Pancreas (tissue), 10 donors: Measurements from ENCODE around the gene PTH1R. TPM values are rescaled to one million over a fixed set of nuclear protein-coding genes. Genes with fewer than 3 reads are reported as not detected.

Source experiments
- ATAC-seq, 4 donors: fragments of 200-7000 bp; cut with Tn5 transposase; one replicate each; pipeline versions ENCODE4 v1.8.0 to v1.9.1; 2020; ENCODE audit warnings: mild to moderate bottlenecking in 4 of 4, moderate library complexity in 4 of 4
- DNase-seq, 6 donors: peaks; one replicate each; pipeline ENCODE4 v3.0.0-alpha.2; 2020
- FAIRE-seq: peaks from 2 replicates; lab custom pipeline; 2012; peaks lifted over from hg19 to GRCh38; lab: Jason Lieb, UNC
- H3K27ac ChIP-seq, 4 donors: fragments of 200-600 bp; sonication (generic); 1 replicate in 3 of 4; 2 replicates in 1 of 4; pipeline versions ENCODE4 v1.5.0 to v1.8.0; 2020
- H3K27me3 ChIP-seq, 4 donors: fragments of 200-600 bp; one replicate each; pipeline ENCODE4 v1.8.0; 2021
- H3K36me3 ChIP-seq, 3 donors: fragments of 200-600 bp; sonication (generic) in 1 of 3; one replicate each; pipeline versions ENCODE4 v1.5.0 to v1.8.0; 2020 to 2021
- H3K4me1 ChIP-seq, 3 donors: fragments of 200-600 bp; one replicate each; pipeline ENCODE4 v1.8.0; 2021
- H3K4me3 ChIP-seq, 4 donors: fragments of 200-600 bp; sonication (generic) in 2 of 4; one replicate each; pipeline versions ENCODE4 v1.5.0 to v1.8.0; 2020 to 2021
- H3K9me3 ChIP-seq, 4 donors: fragments of 200-600 bp; one replicate each; pipeline ENCODE4 v1.8.0; 2021
- whole genome bisulfite sequencing, 2 donors: extraction: QIAGEN DNeasy Blood & Tissue Kit; methylation state at CpG; one replicate each; pipeline ENCODE4 v1.1.7; 2013; 5-methylcytosine and 5-hydroxymethylcytosine counted together
- intact Hi-C, 3 donors: fragments of 100-400 bp; cut with DNase I; formaldehyde crosslinking; loops; one replicate each; pipeline versions ENCODE4 v1.11.1 to v1.14.2; 2022
- polyA plus RNA-seq, 2 donors: library from polyadenylated mRNA; stranded (reverse); fragments of 200-250 nt; gene quantifications; one replicate each; pipeline ENCODE4 v1.2.3, GENCODE V29; 2013
- total RNA-seq, 6 donors: library from RNA; stranded (reverse); fragmentation: NEBNext Ultra II Directional in 4 of 6; extraction: Animal tissue kit (Norgen Biotek cat#: 25700) in 4 of 6; gene quantifications; one replicate each; pipeline versions ENCODE4 v1.2.1 to v1.2.4, GENCODE V29; 2021 to 2023
- TF ChIP-seq, protein P1 (sequence below), 4 donors: fragments of 200-600 bp; sonication (generic) in 3 of 4; IDR thresholded peaks; one replicate each; pipeline versions ENCODE4 v1.5.0 to v1.8.0; 2021; ENCODE audit warnings: antibody characterized with exemption in 4 of 4
- donor health status: healthy with polysubstance abuse.
- donor health status: DM: no; HTN: no; CAD: no; lungs with moderate emphysema.
- donor health status: DM: no; HTN: no; CAD: no.
- donor health status: control.
- donor health status: control.
- donor health status: Bipolar disorder and iron deficiency.
- donor health status: DM: yes; HTN: yes; CAD: no.
- donor health status: DM: no; HTN: no; CAD: no.
- donor health status: DM: no; HTN: no; CAD: no.
- donor health status: DM: yes; HTN: yes; CAD: no.

PTH1R gene
- total and polyA plus RNA-seq, 8 donors, result 0.49 to 34.8 (median 2.0) TPM

GRCh38 chr3:46922426-46922825, 44.9 kb downstream of the PTH1R start:
- TF ChIP-seq, protein P1, sequence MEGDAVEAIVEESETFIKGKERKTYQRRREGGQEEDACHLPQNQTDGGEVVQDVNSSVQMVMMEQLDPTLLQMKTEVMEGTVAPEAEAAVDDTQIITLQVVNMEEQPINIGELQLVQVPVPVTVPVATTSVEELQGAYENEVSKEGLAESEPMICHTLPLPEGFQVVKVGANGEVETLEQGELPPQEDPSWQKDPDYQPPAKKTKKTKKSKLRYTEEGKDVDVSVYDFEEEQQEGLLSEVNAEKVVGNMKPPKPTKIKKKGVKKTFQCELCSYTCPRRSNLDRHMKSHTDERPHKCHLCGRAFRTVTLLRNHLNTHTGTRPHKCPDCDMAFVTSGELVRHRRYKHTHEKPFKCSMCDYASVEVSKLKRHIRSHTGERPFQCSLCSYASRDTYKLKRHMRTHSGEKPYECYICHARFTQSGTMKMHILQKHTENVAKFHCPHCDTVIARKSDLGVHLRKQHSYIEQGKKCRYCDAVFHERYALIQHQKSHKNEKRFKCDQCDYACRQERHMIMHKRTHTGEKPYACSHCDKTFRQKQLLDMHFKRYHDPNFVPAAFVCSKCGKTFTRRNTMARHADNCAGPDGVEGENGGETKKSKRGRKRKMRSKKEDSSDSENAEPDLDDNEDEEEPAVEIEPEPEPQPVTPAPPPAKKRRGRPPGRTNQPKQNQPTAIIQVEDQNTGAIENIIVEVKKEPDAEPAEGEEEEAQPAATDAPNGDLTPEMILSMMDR (IDR thresholded peaks at IDR 0.05), result no peak
- Histone ChIP-seq H3K27ac (no peak overlapping the region), H3K36me3 (peaks cover 0 to 63% (median 32%) of the 10 kb centered on the region in 3 donors), H3K4me3 (no peak overlapping the region), H3K27me3 (no peaks in the 10 kb centered on the region), H3K4me1 (peaks cover 0 to 4% (median 0%) of the 10 kb centered on the region in 3 donors), H3K9me3 (no peaks in the 10 kb centered on the region)
- ATAC-seq, result no peak
- intact Hi-C loops, result loop anchor here in 2 of 3 donors (5.0 to 10.0 kb wide), 2 partner anchors 75 to 402 kb away; no protein-coding TSS in a partner anchor
- WGBS, 2 donors, result 85 to 86% methylated on average over 4 of the region's 4 CpGs
- DNase-seq, result peak in 2 of 6 donors; percentile 30 to 35
- no peak for FAIRE-seq

- Histone ChIP-seq H3K36me3 (peaks cover 0 to 63% (median 32%) of the 10 kb centered on the region in 3 donors), H3K9me3 (no peaks in the 10 kb centered on the region), H3K27me3 (no peaks in the 10 kb centered on the region), H3K4me3 (no peak overlapping the region), H3K4me1 (peaks cover 0 to 4% (median 0%) of the 10 kb centered on the region in 3 donors), H3K27ac (no peak overlapping the region)
- DNase-seq (peak in 2 of 6 donors; percentile 46 to 65), FAIRE-seq (no peak), ATAC-seq (no peak)
- TF ChIP-seq, protein P1 (IDR thresholded peaks at IDR 0.05), result no peak
- intact Hi-C loops, result loop anchor here in 2 of 3 donors (5.0 to 10.0 kb wide), 2 partner anchors 74 to 402 kb away; no protein-coding TSS in a partner anchor
- WGBS, 2 donors, result 85% methylated on average over 16 of the region's 16 CpGs
These were observed 45.5 kb downstream of the PTH1R start for GRCh38 chr3:46922871-46923558.

GRCh38 chr3:46923559-46924350, 46.2 kb downstream of the PTH1R start:
- no peak for FAIRE-seq
- Histone ChIP-seq H3K4me1 (peaks cover 1 to 9% (median 3%) of the 10 kb centered on the region in 3 donors), H3K4me3 (no peak overlapping the region), H3K9me3 (no peaks in the 10 kb centered on the region), H3K27me3 (no peaks in the 10 kb centered on the region), H3K36me3 (peaks cover 0 to 60% (median 32%) of the 10 kb centered on the region in 3 donors), H3K27ac (no peak overlapping the region)
- WGBS, 2 donors, result 37 to 44% methylated on average over 11 of the region's 11 CpGs
- TF ChIP-seq, protein P1 (IDR thresholded peaks at IDR 0.05), result peak; percentile 56 to 68 (median 60)
- DNase-seq, result peak in 4 of 6 donors; percentile 52 to 77 (median 64)
- peak; percentile 56 to 79 (median 74) for ATAC-seq
- intact Hi-C loops, result loop anchor here in 2 of 3 donors (5.0 to 10.0 kb wide), 2 partner anchors 74 to 401 kb away; no protein-coding TSS in a partner anchor

GRCh38 chr3:46924921-46925584, 47.5 kb downstream of the PTH1R start:
- Histone ChIP-seq H3K4me3 (no peak overlapping the region), H3K27ac (no peak overlapping the region), H3K4me1 (peaks cover 13 to 22% (median 16%) of the 10 kb centered on the region in 3 donors), H3K9me3 (no peaks in the 10 kb centered on the region), H3K36me3 (peaks cover 0 to 48% (median 32%) of the 10 kb centered on the region in 3 donors), H3K27me3 (no peaks in the 10 kb centered on the region)
- DNase-seq (peak in 2 of 6 donors; percentile 43 to 50), ATAC-seq (no peak), FAIRE-seq (no peak)
- TF ChIP-seq, protein P1 (IDR thresholded peaks at IDR 0.05), result no peak
- 83 to 86% methylated on average over 10 of the region's 10 CpGs for WGBS, 2 donors
- intact Hi-C loops, result loop anchor here in 2 of 3 donors (5.0 to 10.0 kb wide), 2 partner anchors 72 to 400 kb away; no protein-coding TSS in a partner anchor
